Suprapubic skin (tissue), 4 donors: Measurements from ENCODE around the gene SUSD6. TPM values are rescaled to one million over a fixed set of nuclear protein-coding genes. Genes with fewer than 3 reads are reported as not detected.

Source experiments
- DNase-seq, 2 donors: peaks; one replicate each; pipeline ENCODE4 v3.0.0-alpha.2; 2019; ENCODE audit warnings: low spot score in 2 of 2
- H3K27ac ChIP-seq: fragments of 200-600 bp; sonication (generic); one replicate; pipeline ENCODE4 v1.5.1; 2019
- H3K27me3 ChIP-seq: fragments of 200-600 bp; sonication (generic); one replicate; pipeline ENCODE4 v1.5.1; 2019
- H3K36me3 ChIP-seq: fragments of 200-600 bp; sonication (generic); one replicate; pipeline ENCODE4 v1.5.1; 2019
- H3K4me1 ChIP-seq: fragments of 200-600 bp; sonication (generic); one replicate; pipeline ENCODE4 v1.5.1; 2019
- H3K4me3 ChIP-seq: fragments of 200-600 bp; sonication (generic); one replicate; pipeline ENCODE4 v1.5.1; 2019; ENCODE audit warnings: mild to moderate bottlenecking
- H3K9me3 ChIP-seq: fragments of 200-600 bp; sonication (generic); one replicate; pipeline ENCODE4 v1.5.1; 2019
- CTCF ChIP-seq, 2 donors: fragments of 200-600 bp in 1 of 2; fragments of 450-650 bp in 1 of 2; sonication (generic) in 1 of 2; IDR thresholded peaks; one replicate each; pipeline ENCODE4 v1.5.1; 2016 to 2019; ENCODE audit warnings: antibody characterized with exemption in 2 of 2, mild to moderate bottlenecking in 1 of 2, moderate library complexity in 1 of 2
- EP300 ChIP-seq: sonication (generic); formaldehyde crosslinking; IDR thresholded peaks from one replicate; pipeline ENCODE4 v1.6.1; 2017; ENCODE audit warnings: antibody characterized with exemption
- POLR2A ChIP-seq, 2 donors: fragments of 450-650 bp; IDR thresholded peaks; one replicate each; pipeline ENCODE4 v1.6.1; 2017; ENCODE audit warnings: antibody characterized with exemption in 2 of 2, mild to moderate bottlenecking in 2 of 2, moderate library complexity in 2 of 2
- POLR2AphosphoS5 ChIP-seq, 3 donors: sonication (generic); formaldehyde crosslinking; IDR thresholded peaks; one replicate each; pipeline ENCODE4 v1.6.1; 2017; ENCODE audit warnings: antibody characterized with exemption in 3 of 3
- WGBS: methylation state at CpG from one replicate; pipeline ENCODE4 v1.1.5; 2018; 5-methylcytosine and 5-hydroxymethylcytosine counted together
- total RNA-seq, 4 donors: library from RNA; depleted of rRNA; stranded (reverse); fragments of >200 nt; gene quantifications; one replicate each; pipeline ENCODE4 v1.1.0, GENCODE V29; 2016

SUSD6 gene
- total RNA-seq, 4 donors from 2014 or later, result 45.1 to 60.4 (median 56.7) TPM

GRCh38 chr14:69632164-69632563 is 20.8 kb downstream of the SUSD6 start:
- H3K27me3 ChIP-seq, result no peaks in the 10 kb centered on the region
- 53% methylated on average over 4 of the region's 4 CpGs for WGBS
- no peak for DNase-seq
- peaks cover 80% of the 10 kb centered on the region for H3K4me1 ChIP-seq
- no peak overlapping the region for H3K27ac ChIP-seq
- no peak overlapping the region for H3K4me3 ChIP-seq
- H3K9me3 ChIP-seq, result no peaks in the 10 kb centered on the region
- no peaks in the 10 kb centered on the region for H3K36me3 ChIP-seq
- TF ChIP-seq EP300 (no peak), POLR2AphosphoS5 (IDR thresholded peaks at IDR 0.05) (no peak), CTCF (IDR thresholded peaks at IDR 0.05) (no peak)

GRCh38 chr14:69632593-69633151 is 21.3 kb downstream of the SUSD6 start:
- H3K4me1 ChIP-seq, result peaks cover 85% of the 10 kb centered on the region
- DNase-seq, result no peak

GRCh38 chr14:69633238-69633637 is 21.8 kb downstream of the SUSD6 start:
- H3K4me3 ChIP-seq, result no peak overlapping the region
- no peak overlapping the region for H3K27ac ChIP-seq
- no peaks in the 10 kb centered on the region for H3K9me3 ChIP-seq
- H3K36me3 ChIP-seq, result no peaks in the 10 kb centered on the region
- WGBS, result 66% methylated on average over 3 of the region's 4 CpGs
- TF ChIP-seq POLR2A (IDR thresholded peaks at IDR 0.05) (no peak), EP300 (no peak), CTCF (IDR thresholded peaks at IDR 0.05) (no peak), POLR2AphosphoS5 (IDR thresholded peaks at IDR 0.05) (no peak)
- peaks cover 88% of the 10 kb centered on the region for H3K4me1 ChIP-seq
- DNase-seq, result no peak
- H3K27me3 ChIP-seq, result no peaks in the 10 kb centered on the region

More at GRCh38 chr14:69632593-69633151, 21.3 kb downstream of the SUSD6 start:
- no peaks in the 10 kb centered on the region for H3K27me3 ChIP-seq
- H3K9me3 ChIP-seq, result no peaks in the 10 kb centered on the region
- H3K36me3 ChIP-seq, result no peaks in the 10 kb centered on the region
- 78% methylated on average over 6 of the region's 6 CpGs for WGBS
- H3K27ac ChIP-seq, result no peak overlapping the region
- H3K4me3 ChIP-seq, result no peak overlapping the region
- no peak for TF ChIP-seq EP300
- TF ChIP-seq POLR2AphosphoS5 (IDR thresholded peaks at IDR 0.05), result no peak
- no peak for TF ChIP-seq POLR2A (IDR thresholded peaks at IDR 0.05)
- no peak for TF ChIP-seq CTCF (IDR thresholded peaks at IDR 0.05)

GRCh38 chr14:69635981-69636639 is 24.7 kb downstream of the SUSD6 start:
- no peak for DNase-seq
- H3K4me1 ChIP-seq, result peaks cover 76% of the 10 kb centered on the region
- peaks cover 2% of the 10 kb centered on the region for H3K36me3 ChIP-seq
- no peaks in the 10 kb centered on the region for H3K27me3 ChIP-seq
- 44% methylated on average over 3 of the region's 4 CpGs for WGBS
- no peak overlapping the region for H3K4me3 ChIP-seq
- H3K27ac ChIP-seq, result peak overlapping the region; percentile 44
- TF ChIP-seq EP300, result no peak
- TF ChIP-seq CTCF (IDR thresholded peaks at IDR 0.05), result no peak
- TF ChIP-seq POLR2A (IDR thresholded peaks at IDR 0.05), result no peak
- H3K9me3 ChIP-seq, result no peaks in the 10 kb centered on the region

- DNase-seq, result no peak
- peaks cover 71% of the 10 kb centered on the region for H3K4me1 ChIP-seq
- 85% methylated on average over 7 of the region's 7 CpGs for WGBS
Measured at GRCh38 chr14:69636718-69637480, 25.5 kb downstream of the SUSD6 start.

More at GRCh38 chr14:69636718-69637480, 25.5 kb downstream of the SUSD6 start:
- TF ChIP-seq POLR2AphosphoS5 (IDR thresholded peaks at IDR 0.05), result no peak
- TF ChIP-seq POLR2A (IDR thresholded peaks at IDR 0.05), result no peak
- no peak for TF ChIP-seq EP300
- TF ChIP-seq CTCF (IDR thresholded peaks at IDR 0.05), result no peak
- H3K9me3 ChIP-seq, result no peaks in the 10 kb centered on the region
- H3K27ac ChIP-seq, result peak overlapping the region; percentile 44
- peaks cover 2% of the 10 kb centered on the region for H3K36me3 ChIP-seq
- H3K4me3 ChIP-seq, result no peak overlapping the region
- no peaks in the 10 kb centered on the region for H3K27me3 ChIP-seq
